Stimulated activated CD8-positive, alpha-beta memory T cell treated with anti-CD3 and anti-CD28 coated beads, Interleukin-7, amount 100 ng/mL, for 48 hours (primary cell): ENCODE results near the gene TK1.
"Not testable (repeated sequence)": the region's sequence is repeated elsewhere in the genome, so short reads cannot be mapped to it uniquely, and the experiment has no call there.

Experiments used
- DNase-seq, 2 donors: peaks; one replicate each; pipeline ENCODE4 v3.0.0-alpha.2; 2020; ENCODE audit warnings: low read depth in 1 of 2; ENCODE audit errors: extremely low read depth in 1 of 2

The TK1 gene

GRCh38 chr17:78186692-78187595 lies at the start of gene TK1, which contains the start of gene AFMID:
Gene TK1, minus strand, starts transcription at chr17:78187052. Its CDS starts 58 bp downstream, at chr17:78186994.
Gene AFMID, plus strand, starts transcription at chr17:78187362. Its CDS starts 9 bp downstream, at chr17:78187371.
- DNase-seq: peak; percentile 93 to 94

- DNase-seq: no peak
These were observed 49.0 kb upstream of the TK1 start for GRCh38 chr17:78235885-78236284.

- DNase-seq: not testable (repeated sequence)
These were observed 48.2 kb upstream of the TK1 start for GRCh38 chr17:78235022-78235421.

- DNase-seq: no peak
These were observed 47.5 kb upstream of the TK1 start for GRCh38 chr17:78234261-78234865.

GRCh38 chr17:78233678-78234077 lies 46.8 kb upstream of the TK1 start:
- DNase-seq: no peak

GRCh38 chr17:78232859-78233173 lies 46.0 kb upstream of the TK1 start:
- no peak for DNase-seq

GRCh38 chr17:78231991-78232858 lies 45.4 kb upstream of the TK1 start:
- DNase-seq: no peak

- DNase-seq: no peak
These were observed 44.4 kb upstream of the TK1 start, which contains the start of gene TMEM235 for GRCh38 chr17:78230996-78231935. Gene TMEM235, plus strand, starts transcription at chr17:78231631. Its CDS starts 393 bp downstream, at chr17:78232024.

- DNase-seq: no peak
These were observed 43.6 kb upstream of the TK1 start for GRCh38 chr17:78230252-78230962.

- no peak for DNase-seq
These were observed 41.3 kb upstream of the TK1 start for GRCh38 chr17:78228176-78228575.

- no peak for DNase-seq
These were observed 40.6 kb upstream of the TK1 start for GRCh38 chr17:78227455-78227916.

GRCh38 chr17:78226759-78227454 lies 40.1 kb upstream of the TK1 start:
- DNase-seq: no peak

- no peak for DNase-seq
These were observed 39.4 kb upstream of the TK1 start for GRCh38 chr17:78226055-78226758.

GRCh38 chr17:78225088-78225865 lies 38.4 kb upstream of the TK1 start:
- no peak for DNase-seq

GRCh38 chr17:78224231-78225087 lies 37.6 kb upstream of the TK1 start:
- no peak for DNase-seq

- DNase-seq: no peak
These were observed 36.9 kb upstream of the TK1 start for GRCh38 chr17:78223765-78224164.
